Testis (tissue), 2 donors: ENCODE results near the gene CDC42SE2.
"Not testable (repeated sequence)": the region's sequence is repeated elsewhere in the genome, so short reads cannot be mapped to it uniquely, and the experiment has no call there.

Experiments used
- POLR2A ChIP-seq: fragments of 450-650 bp; IDR thresholded peaks from one replicate; pipeline ENCODE4 v1.6.1; 2017; ENCODE audit warnings: antibody characterized with exemption, mild to moderate bottlenecking, moderate library complexity
- TF ChIP-seq, protein P1 (sequence below), 3 experiments: fragments of 450-650 bp in 2 of 3; fragments of 200-600 bp in 1 of 3; sonication (generic) in 1 of 3; IDR thresholded peaks; one replicate each; pipeline ENCODE4 v1.5.1; 2016 to 2019; ENCODE audit warnings: antibody characterized with exemption in 3 of 3, mild to moderate bottlenecking in 2 of 3, moderate library complexity in 1 of 3

DNA sequence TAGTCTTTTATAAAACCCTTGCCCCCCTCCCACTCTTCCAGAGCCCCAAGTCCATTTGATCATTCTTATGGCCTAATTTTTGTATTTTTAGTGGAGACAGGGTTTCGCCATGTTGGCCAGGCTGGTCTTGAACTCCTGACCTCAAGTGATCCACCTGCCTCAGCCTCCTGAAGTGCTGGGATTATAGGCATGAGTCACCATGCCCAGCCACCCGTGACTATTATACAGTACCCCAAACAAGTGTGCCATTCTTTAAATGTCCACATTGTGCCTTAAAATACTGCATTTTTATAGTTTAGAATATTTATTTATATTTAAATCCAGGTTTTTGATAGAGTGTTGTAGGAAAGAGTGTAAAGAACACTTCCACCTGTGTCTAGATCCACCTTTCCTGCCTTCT is 116.4 kb downstream of the CDC42SE2 start:
- TF ChIP-seq, protein P1, sequence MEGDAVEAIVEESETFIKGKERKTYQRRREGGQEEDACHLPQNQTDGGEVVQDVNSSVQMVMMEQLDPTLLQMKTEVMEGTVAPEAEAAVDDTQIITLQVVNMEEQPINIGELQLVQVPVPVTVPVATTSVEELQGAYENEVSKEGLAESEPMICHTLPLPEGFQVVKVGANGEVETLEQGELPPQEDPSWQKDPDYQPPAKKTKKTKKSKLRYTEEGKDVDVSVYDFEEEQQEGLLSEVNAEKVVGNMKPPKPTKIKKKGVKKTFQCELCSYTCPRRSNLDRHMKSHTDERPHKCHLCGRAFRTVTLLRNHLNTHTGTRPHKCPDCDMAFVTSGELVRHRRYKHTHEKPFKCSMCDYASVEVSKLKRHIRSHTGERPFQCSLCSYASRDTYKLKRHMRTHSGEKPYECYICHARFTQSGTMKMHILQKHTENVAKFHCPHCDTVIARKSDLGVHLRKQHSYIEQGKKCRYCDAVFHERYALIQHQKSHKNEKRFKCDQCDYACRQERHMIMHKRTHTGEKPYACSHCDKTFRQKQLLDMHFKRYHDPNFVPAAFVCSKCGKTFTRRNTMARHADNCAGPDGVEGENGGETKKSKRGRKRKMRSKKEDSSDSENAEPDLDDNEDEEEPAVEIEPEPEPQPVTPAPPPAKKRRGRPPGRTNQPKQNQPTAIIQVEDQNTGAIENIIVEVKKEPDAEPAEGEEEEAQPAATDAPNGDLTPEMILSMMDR (IDR thresholded peaks at IDR 0.05): not testable (repeated sequence)
- TF ChIP-seq POLR2A: not testable (repeated sequence)
